ENCODE results near the gene MRPL27. TPM values are rescaled to one million over a fixed set of nuclear protein-coding genes. Genes with fewer than 3 reads are reported as not detected.

MRPL27 gene
- polyA plus RNA-seq, 1 donor from 2014 or later = 118 TPM

GRCh38 chr17:50412188-50412732, 39.3 kb upstream of the MRPL27 start:
- Histone ChIP-seq H3K36me3 (ENCODE audit: insufficient read depth, low read length) (no peaks in the 10 kb centered on the region), H3K9me3 (ENCODE audit: low read length) (no peaks in the 10 kb centered on the region), H3K27me3 (ENCODE audit: insufficient read depth, low read depth, low read length) (no peaks in the 10 kb centered on the region), H3K27ac (ENCODE audit: low read length) (no peak overlapping the region), H3K9ac (ENCODE audit: low read length) (no peak overlapping the region), H4K20me1 (ENCODE audit: insufficient read depth) (no peaks in the 10 kb centered on the region), H3K4me2 (ENCODE audit: low read length) (no peak overlapping the region), H3K4me3 (ENCODE audit: low read length) (no peak overlapping the region), H3K9me2 (ENCODE audit: insufficient read depth, low read length) (no peaks in the 10 kb centered on the region), H3K79me2 (replicated peaks; ENCODE audit: insufficient read depth, low read length) (no peaks in the 10 kb centered on the region), H2AFZ (ENCODE audit: low read depth, low read length) (no peak overlapping the region), H3F3A (ENCODE audit: insufficient read depth, low read length, poor library complexity, severe bottlenecking) (no peaks in the 10 kb centered on the region)
- TF ChIP-seq POLR2AphosphoS5 (IDR thresholded peaks at IDR 0.05) (no peak), EZH2 (IDR thresholded peaks at IDR 0.05; ENCODE audit: borderline replicate concordance, insufficient read depth, low read length, poor library complexity, severe bottlenecking) (no peak), CTCF (IDR thresholded peaks at IDR 0.05; ENCODE audit: poor library complexity, severe bottlenecking) (no peak), MXI1 (conservative IDR thresholded peaks at IDR 0.05; ENCODE audit: poor library complexity, severe bottlenecking) (no peak), RAD21 (conservative IDR thresholded peaks at IDR 0.05) (no peak), EP300 (conservative IDR thresholded peaks at IDR 0.05; ENCODE audit: poor library complexity, severe bottlenecking) (no peak), SMC3 (conservative IDR thresholded peaks at IDR 0.05; ENCODE audit: poor library complexity) (no peak), TAF1 (IDR thresholded peaks at IDR 0.05; ENCODE audit: low read depth) (no peak)
- TF ChIP-seq, protein P1, sequence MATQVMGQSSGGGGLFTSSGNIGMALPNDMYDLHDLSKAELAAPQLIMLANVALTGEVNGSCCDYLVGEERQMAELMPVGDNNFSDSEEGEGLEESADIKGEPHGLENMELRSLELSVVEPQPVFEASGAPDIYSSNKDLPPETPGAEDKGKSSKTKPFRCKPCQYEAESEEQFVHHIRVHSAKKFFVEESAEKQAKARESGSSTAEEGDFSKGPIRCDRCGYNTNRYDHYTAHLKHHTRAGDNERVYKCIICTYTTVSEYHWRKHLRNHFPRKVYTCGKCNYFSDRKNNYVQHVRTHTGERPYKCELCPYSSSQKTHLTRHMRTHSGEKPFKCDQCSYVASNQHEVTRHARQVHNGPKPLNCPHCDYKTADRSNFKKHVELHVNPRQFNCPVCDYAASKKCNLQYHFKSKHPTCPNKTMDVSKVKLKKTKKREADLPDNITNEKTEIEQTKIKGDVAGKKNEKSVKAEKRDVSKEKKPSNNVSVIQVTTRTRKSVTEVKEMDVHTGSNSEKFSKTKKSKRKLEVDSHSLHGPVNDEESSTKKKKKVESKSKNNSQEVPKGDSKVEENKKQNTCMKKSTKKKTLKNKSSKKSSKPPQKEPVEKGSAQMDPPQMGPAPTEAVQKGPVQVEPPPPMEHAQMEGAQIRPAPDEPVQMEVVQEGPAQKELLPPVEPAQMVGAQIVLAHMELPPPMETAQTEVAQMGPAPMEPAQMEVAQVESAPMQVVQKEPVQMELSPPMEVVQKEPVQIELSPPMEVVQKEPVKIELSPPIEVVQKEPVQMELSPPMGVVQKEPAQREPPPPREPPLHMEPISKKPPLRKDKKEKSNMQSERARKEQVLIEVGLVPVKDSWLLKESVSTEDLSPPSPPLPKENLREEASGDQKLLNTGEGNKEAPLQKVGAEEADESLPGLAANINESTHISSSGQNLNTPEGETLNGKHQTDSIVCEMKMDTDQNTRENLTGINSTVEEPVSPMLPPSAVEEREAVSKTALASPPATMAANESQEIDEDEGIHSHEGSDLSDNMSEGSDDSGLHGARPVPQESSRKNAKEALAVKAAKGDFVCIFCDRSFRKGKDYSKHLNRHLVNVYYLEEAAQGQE (IDR thresholded peaks at IDR 0.05; ENCODE audit: borderline replicate concordance) = no peak

GRCh38 chr17:50407921-50408320, 34.9 kb upstream of the MRPL27 start:
- Histone ChIP-seq H3K9ac (ENCODE audit: low read length) (no peak overlapping the region), H3K9me2 (ENCODE audit: insufficient read depth, low read length) (no peaks in the 10 kb centered on the region), H3K36me3 (ENCODE audit: insufficient read depth, low read length) (no peaks in the 10 kb centered on the region), H3K9me3 (ENCODE audit: low read length) (no peaks in the 10 kb centered on the region), H3F3A (ENCODE audit: insufficient read depth, low read length, poor library complexity, severe bottlenecking) (no peaks in the 10 kb centered on the region), H2AFZ (ENCODE audit: low read depth, low read length) (no peak overlapping the region), H3K79me2 (replicated peaks; ENCODE audit: insufficient read depth, low read length) (no peaks in the 10 kb centered on the region), H4K20me1 (ENCODE audit: insufficient read depth) (no peaks in the 10 kb centered on the region), H3K27ac (ENCODE audit: low read length) (no peak overlapping the region), H3K4me2 (ENCODE audit: low read length) (no peak overlapping the region), H3K27me3 (ENCODE audit: insufficient read depth, low read depth, low read length) (no peaks in the 10 kb centered on the region), H3K4me3 (ENCODE audit: low read length) (no peak overlapping the region)
- TF ChIP-seq, protein P1 (IDR thresholded peaks at IDR 0.05; ENCODE audit: borderline replicate concordance) = no peak
- TF ChIP-seq RAD21 (conservative IDR thresholded peaks at IDR 0.05) (no peak), EZH2 (IDR thresholded peaks at IDR 0.05; ENCODE audit: borderline replicate concordance, insufficient read depth, low read length, poor library complexity, severe bottlenecking) (no peak), MXI1 (conservative IDR thresholded peaks at IDR 0.05; ENCODE audit: poor library complexity, severe bottlenecking) (no peak), TAF1 (IDR thresholded peaks at IDR 0.05; ENCODE audit: low read depth) (no peak), SMC3 (conservative IDR thresholded peaks at IDR 0.05; ENCODE audit: poor library complexity) (no peak), POLR2AphosphoS5 (IDR thresholded peaks at IDR 0.05) (no peak), CTCF (IDR thresholded peaks at IDR 0.05; ENCODE audit: poor library complexity, severe bottlenecking) (no peak), EP300 (conservative IDR thresholded peaks at IDR 0.05; ENCODE audit: poor library complexity, severe bottlenecking) (no peak)
